Activated CD8-positive, alpha-beta T cell treated with anti-CD3 and anti-CD28 coated beads for 36 hours (primary cell): ENCODE results near the gene TPCN1. TPM values are rescaled to one million over a fixed set of nuclear protein-coding genes. Genes with fewer than 3 reads are reported as not detected.

Experiments used
- ATAC-seq: fragments of 200-7000 bp; cut with Tn5 transposase; one replicate; pipeline ENCODE4 v1.10.0; 2021; ENCODE audit warnings: mild to moderate bottlenecking, moderate library complexity
- CTCF ChIA-PET: fragments of 350-600 bp; sonication (Branson Sonifier 250); formaldehyde crosslinking; loops from one replicate; lab custom pipeline; 2021; ENCODE audit warnings: antibody characterized with exemption; lab: Charles Lee
- POLR2A ChIA-PET: fragments of 350-600 bp; sonication (Branson Sonifier 250); formaldehyde crosslinking; loops from one replicate; lab custom pipeline; 2021; ENCODE audit warnings: antibody characterized with exemption; lab: Charles Lee
- DNase-seq: peaks from one replicate; pipeline ENCODE4 v3.0.0-alpha.2; 2020
- H3K27ac Mint-ChIP-seq: one replicate; pipeline ENCODE4 v1.8.0; 2021; ENCODE audit warnings: mild to moderate bottlenecking, mixed read lengths
- H3K27me3 Mint-ChIP-seq: one replicate; pipeline ENCODE4 v1.8.0; 2021; ENCODE audit warnings: mixed read lengths
- H3K36me3 Mint-ChIP-seq: one replicate; pipeline ENCODE4 v1.8.0; 2021; ENCODE audit warnings: low read depth, mixed read lengths
- H3K4me1 Mint-ChIP-seq: one replicate; pipeline ENCODE4 v1.8.0; 2021; ENCODE audit warnings: low read depth, mixed read lengths
- H3K4me3 Mint-ChIP-seq: one replicate; pipeline ENCODE4 v1.8.0; 2021; ENCODE audit warnings: mild to moderate bottlenecking, moderate library complexity, mixed read lengths
- H3K9me3 Mint-ChIP-seq: one replicate; pipeline ENCODE4 v1.8.0; 2021; ENCODE audit warnings: mixed read lengths
- intact Hi-C: fragments of 100-400 bp; cut with micrococcal nuclease; formaldehyde crosslinking; loops from one replicate; pipeline ENCODE4 v1.10.0; 2022
- total RNA-seq, 2 experiments: library from RNA; stranded (reverse); gene quantifications; one replicate each; pipeline ENCODE4 v1.2.3, GENCODE V29; 2021
- TF ChIP-seq, protein P1 (sequence below): fragments of 200-600 bp; IDR thresholded peaks from one replicate; pipeline ENCODE4 v1.8.0; 2022; ENCODE audit warnings: antibody characterized with exemption, mild to moderate bottlenecking

Gene TPCN1
- total RNA-seq, 2 experiments from 2014 or later = 29.9 to 33.5 TPM

DNA sequence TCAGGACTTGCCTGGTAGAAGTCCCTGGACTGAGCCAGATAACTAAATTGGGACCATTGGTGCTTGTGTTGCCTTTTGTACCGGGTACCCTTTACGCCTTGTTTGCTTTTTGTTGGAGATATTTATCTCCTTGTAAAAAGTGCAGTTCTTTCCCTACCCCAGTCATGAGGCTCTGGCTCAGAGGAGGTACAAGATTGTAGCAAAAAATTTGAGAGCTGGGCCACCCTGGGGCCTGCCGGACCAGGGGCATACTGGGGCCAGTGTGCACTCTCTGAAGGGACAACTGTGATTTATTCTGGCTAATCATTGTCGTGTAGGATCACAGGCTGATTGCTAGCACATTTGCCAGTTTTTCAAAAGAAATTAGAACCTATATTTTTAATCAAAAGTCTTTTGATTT, 13.2 kb downstream of the TPCN1 start:
- Mint-ChIP-seq H3K4me3 (no peak overlapping the region), H3K36me3 (peaks cover 44% of the 10 kb centered on the region), H3K9me3 (no peaks in the 10 kb centered on the region), H3K4me1 (peaks cover 34% of the 10 kb centered on the region), H3K27ac (no peak overlapping the region), H3K27me3 (no peaks in the 10 kb centered on the region)
- ATAC-seq (no peak), DNase-seq (no peak)
- TF ChIP-seq, protein P1, sequence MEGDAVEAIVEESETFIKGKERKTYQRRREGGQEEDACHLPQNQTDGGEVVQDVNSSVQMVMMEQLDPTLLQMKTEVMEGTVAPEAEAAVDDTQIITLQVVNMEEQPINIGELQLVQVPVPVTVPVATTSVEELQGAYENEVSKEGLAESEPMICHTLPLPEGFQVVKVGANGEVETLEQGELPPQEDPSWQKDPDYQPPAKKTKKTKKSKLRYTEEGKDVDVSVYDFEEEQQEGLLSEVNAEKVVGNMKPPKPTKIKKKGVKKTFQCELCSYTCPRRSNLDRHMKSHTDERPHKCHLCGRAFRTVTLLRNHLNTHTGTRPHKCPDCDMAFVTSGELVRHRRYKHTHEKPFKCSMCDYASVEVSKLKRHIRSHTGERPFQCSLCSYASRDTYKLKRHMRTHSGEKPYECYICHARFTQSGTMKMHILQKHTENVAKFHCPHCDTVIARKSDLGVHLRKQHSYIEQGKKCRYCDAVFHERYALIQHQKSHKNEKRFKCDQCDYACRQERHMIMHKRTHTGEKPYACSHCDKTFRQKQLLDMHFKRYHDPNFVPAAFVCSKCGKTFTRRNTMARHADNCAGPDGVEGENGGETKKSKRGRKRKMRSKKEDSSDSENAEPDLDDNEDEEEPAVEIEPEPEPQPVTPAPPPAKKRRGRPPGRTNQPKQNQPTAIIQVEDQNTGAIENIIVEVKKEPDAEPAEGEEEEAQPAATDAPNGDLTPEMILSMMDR = no peak
- intact Hi-C loops = loop anchor here (5.0 kb wide), 1 partner anchor 37 kb away; no protein-coding TSS in a partner anchor
- POLR2A ChIA-PET = interaction anchor here (2.9 to 4.1 kb wide), 2 partner anchors 12 to 25 kb away, joined by 18 to 21 read pairs; partner anchors contain the start of gene TPCN1
- CTCF ChIA-PET = interaction anchor here (0.8 to 2.5 kb wide), 2 partner anchors 11 to 34 kb away, joined by 3 to 23 read pairs; partner anchors contain the start of gene TPCN1

DNA sequence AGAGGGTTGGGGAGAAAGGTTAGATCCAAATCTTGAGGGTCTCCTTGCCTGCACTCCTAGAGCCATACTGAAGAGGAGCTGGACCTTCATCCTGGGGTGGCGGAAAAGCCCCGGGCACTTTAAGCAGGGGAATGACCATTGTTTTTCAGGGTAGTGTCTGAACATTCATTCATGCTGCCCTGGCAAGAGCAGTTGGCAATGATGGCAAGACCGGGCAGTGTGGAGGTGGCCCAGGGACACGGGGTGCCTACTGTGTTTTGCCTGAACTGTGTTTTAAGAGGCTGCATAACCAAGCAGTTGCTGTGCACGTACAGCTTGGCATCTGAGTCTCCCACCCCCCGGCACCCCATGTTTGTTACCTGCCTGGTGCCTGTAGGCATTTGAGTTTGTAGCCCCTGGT, 14.7 kb downstream of the TPCN1 start:
- TF ChIP-seq, protein P1 = no peak
- H3K4me1 Mint-ChIP-seq = peaks cover 23% of the 10 kb centered on the region
- H3K9me3 Mint-ChIP-seq = no peaks in the 10 kb centered on the region
- no peak overlapping the region for H3K27ac Mint-ChIP-seq
- ATAC-seq (no peak), DNase-seq (no peak)
- no peaks in the 10 kb centered on the region for H3K27me3 Mint-ChIP-seq
- intact Hi-C loops = no loop called here
- POLR2A ChIA-PET = interaction anchor here (1.0 to 1.4 kb wide), 4 partner anchors 10 to 226 kb away, joined by 3 to 5 read pairs (median 3); no protein-coding TSS in a partner anchor
- no peak overlapping the region for H3K4me3 Mint-ChIP-seq
- CTCF ChIA-PET = interaction anchor here (1.6 kb wide), 1 partner anchor 187 kb away, joined by 3 read pairs; no protein-coding TSS in a partner anchor
- peaks cover 37% of the 10 kb centered on the region for H3K36me3 Mint-ChIP-seq

DNA sequence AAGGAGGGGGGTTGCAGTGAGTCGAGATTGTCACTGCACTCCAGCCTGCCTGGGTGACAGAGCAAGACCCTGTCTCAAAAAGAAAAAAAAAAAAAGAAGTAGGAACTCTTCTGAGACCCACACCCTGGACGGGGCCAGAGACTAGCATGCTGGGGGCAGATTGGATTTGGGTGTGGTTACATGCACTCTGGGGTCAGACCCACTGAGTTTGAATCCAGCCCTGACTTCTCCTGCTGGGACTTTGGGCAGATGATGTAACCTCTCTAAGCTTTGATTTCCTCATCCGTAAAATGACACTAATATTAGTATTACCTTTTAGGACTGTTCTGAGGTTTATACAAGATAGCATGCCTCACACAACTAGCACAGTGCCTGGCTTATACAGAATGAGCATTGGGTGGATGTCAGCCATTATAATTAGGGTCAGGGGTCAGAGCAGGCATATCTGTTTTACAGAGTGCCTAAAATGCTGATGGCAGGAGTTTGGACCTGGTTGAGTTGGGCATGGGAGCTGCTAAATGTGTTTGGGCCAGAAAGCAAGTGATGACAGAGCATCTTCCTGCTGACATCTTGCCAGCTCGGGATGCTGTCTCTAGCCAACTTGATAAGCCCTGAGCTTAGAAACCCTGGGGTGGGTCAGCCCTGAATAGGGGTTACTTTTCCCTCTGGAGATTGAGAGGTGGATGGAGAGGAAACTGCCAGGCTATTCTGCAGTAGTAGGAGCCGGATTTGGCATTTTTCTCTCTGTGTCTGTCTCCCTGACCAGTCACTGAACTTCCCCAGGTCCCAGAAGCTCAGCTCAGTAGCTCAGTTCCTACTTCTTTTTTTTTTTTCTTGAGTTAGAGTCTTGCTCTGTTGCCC, 15.5 kb downstream of the TPCN1 start:
- POLR2A ChIA-PET = interaction anchor here (1.0 to 1.4 kb wide), 5 partner anchors 10 to 227 kb away, joined by 3 to 5 read pairs (median 3); partner anchors contain the start of gene TPCN1
- CTCF ChIA-PET = interaction anchor here (1.0 to 1.6 kb wide), 2 partner anchors 14 to 188 kb away, joined by 3 read pairs; no protein-coding TSS in a partner anchor
- Mint-ChIP-seq H3K4me1 (peaks cover 19% of the 10 kb centered on the region), H3K4me3 (no peak overlapping the region), H3K9me3 (no peaks in the 10 kb centered on the region), H3K36me3 (peaks cover 31% of the 10 kb centered on the region), H3K27ac (peak overlapping the region; percentile 17), H3K27me3 (no peaks in the 10 kb centered on the region)
- intact Hi-C loops = no loop called here
- DNase-seq (no peak), ATAC-seq (no peak)
- TF ChIP-seq, protein P1 = no peak

DNA sequence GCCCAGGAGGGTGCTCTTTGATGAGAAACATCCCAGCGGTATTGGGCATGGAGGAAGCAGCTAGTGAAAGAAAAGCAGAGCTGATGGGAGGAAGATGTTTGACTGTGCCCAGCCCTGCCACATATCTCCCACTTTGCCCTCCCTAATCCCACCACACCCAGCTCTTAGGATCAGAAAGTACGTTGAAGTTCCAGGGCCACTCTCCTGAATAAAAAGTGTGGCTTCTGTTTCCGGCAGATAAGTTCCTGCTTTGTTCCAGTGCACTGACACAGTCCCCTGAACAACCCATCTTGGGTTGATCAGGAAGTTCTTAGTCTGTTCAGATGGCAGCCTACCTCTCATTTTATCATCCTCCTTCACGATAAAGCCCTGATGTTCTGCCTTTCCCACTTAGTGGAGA, 16.5 kb downstream of the TPCN1 start:
- H3K36me3 Mint-ChIP-seq = peaks cover 22% of the 10 kb centered on the region
- H3K4me1 Mint-ChIP-seq = peaks cover 13% of the 10 kb centered on the region
- ATAC-seq (no peak), DNase-seq (no peak)
- CTCF ChIA-PET = interaction anchor here (0.6 to 1.4 kb wide), 2 partner anchors 61 to 63 kb away, joined by 3 read pairs; no protein-coding TSS in a partner anchor
- no peaks in the 10 kb centered on the region for H3K27me3 Mint-ChIP-seq
- no peak overlapping the region for H3K27ac Mint-ChIP-seq
- POLR2A ChIA-PET = interaction anchor here (0.6 to 1.2 kb wide), 3 partner anchors 12 to 81 kb away, joined by 3 read pairs; partner anchors contain the start of gene TPCN1
- no peak overlapping the region for H3K4me3 Mint-ChIP-seq
- TF ChIP-seq, protein P1 = no peak
- intact Hi-C loops = no loop called here
- H3K9me3 Mint-ChIP-seq = no peaks in the 10 kb centered on the region
